ENCODE data around the gene FANCC.

The FANCC gene

DNA sequence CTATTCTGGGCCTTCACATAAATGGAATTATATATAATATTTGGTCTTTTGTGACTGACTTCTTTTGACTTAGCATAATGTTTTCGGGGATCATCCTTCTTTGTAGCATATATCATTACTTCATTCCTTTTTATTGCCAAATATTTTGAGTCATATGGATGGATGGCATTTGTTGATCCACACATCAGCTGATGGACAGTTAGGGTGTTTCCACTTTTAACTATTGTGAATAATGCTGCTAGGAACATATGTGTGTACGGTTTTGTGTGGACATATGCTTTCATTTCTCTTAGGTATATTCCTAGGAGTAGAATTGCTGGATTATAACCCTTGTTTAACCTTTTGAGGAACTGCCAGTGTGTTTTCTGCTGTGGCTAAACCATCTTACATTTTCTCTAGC lies 249.6 kb downstream of the FANCC start:
- peaks cover 53% of the 10 kb centered on the region for H3K36me3 ChIP-seq
- no peak for DNase-seq
- TF ChIP-seq, protein P1, sequence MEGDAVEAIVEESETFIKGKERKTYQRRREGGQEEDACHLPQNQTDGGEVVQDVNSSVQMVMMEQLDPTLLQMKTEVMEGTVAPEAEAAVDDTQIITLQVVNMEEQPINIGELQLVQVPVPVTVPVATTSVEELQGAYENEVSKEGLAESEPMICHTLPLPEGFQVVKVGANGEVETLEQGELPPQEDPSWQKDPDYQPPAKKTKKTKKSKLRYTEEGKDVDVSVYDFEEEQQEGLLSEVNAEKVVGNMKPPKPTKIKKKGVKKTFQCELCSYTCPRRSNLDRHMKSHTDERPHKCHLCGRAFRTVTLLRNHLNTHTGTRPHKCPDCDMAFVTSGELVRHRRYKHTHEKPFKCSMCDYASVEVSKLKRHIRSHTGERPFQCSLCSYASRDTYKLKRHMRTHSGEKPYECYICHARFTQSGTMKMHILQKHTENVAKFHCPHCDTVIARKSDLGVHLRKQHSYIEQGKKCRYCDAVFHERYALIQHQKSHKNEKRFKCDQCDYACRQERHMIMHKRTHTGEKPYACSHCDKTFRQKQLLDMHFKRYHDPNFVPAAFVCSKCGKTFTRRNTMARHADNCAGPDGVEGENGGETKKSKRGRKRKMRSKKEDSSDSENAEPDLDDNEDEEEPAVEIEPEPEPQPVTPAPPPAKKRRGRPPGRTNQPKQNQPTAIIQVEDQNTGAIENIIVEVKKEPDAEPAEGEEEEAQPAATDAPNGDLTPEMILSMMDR (IDR thresholded peaks at IDR 0.05; ENCODE audit: low read depth, low read length), result no peak

DNA sequence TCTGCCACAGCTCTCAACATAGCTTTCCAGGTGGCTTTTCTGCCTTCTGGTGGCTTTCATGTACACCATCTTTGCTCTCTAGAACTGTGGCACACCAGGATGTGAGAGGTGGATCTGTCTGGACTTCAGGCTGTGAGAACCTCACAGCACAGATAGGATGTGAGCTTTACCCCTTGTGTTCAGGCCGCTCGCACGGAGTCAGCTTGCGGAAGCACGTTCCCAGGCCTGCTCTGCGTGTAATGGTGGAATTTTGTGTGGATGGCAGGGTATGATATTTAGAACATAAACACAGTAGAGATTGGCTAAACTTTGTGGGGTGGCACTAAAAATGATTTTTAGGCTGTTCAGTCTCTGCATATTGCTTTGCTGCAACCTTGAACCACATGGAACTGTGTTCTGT lies 250.5 kb downstream of the FANCC start:
- TF ChIP-seq, protein P1 (IDR thresholded peaks at IDR 0.05; ENCODE audit: low read depth, low read length), result no peak
- H3K36me3 ChIP-seq, result peaks cover 56% of the 10 kb centered on the region
- H3K27me3 ChIP-seq (ENCODE audit: insufficient read depth, low read depth, severe bottlenecking), result no peaks in the 10 kb centered on the region
- no peak overlapping the region for H3K27ac ChIP-seq
- no peak overlapping the region for H3K4me3 ChIP-seq (ENCODE audit: low read depth, low read length)
- H3K9me3 ChIP-seq (ENCODE audit: severe bottlenecking), result no peaks in the 10 kb centered on the region
- no peak for DNase-seq

More for the DNA sequence above, 249.6 kb downstream of the FANCC start:
- no peaks in the 10 kb centered on the region for H3K27me3 ChIP-seq (ENCODE audit: insufficient read depth, low read depth, severe bottlenecking)
- H3K4me3 ChIP-seq (ENCODE audit: low read depth, low read length), result no peak overlapping the region
- no peak overlapping the region for H3K27ac ChIP-seq
- H3K9me3 ChIP-seq (ENCODE audit: severe bottlenecking), result no peaks in the 10 kb centered on the region

- H3K36me3 ChIP-seq, result peaks cover 68% of the 10 kb centered on the region
- no peaks in the 10 kb centered on the region for H3K27me3 ChIP-seq (ENCODE audit: insufficient read depth, low read depth, severe bottlenecking)
- no peak overlapping the region for H3K27ac ChIP-seq
- H3K9me3 ChIP-seq (ENCODE audit: severe bottlenecking), result no peaks in the 10 kb centered on the region
- DNase-seq, result no peak
- no peak overlapping the region for H3K4me3 ChIP-seq (ENCODE audit: low read depth, low read length)
- TF ChIP-seq, protein P1 (IDR thresholded peaks at IDR 0.05; ENCODE audit: low read depth, low read length), result no peak
These were observed 252.3 kb downstream of the FANCC start for GRCh38 chr9:95065224-95065623.

GRCh38 chr9:95063300-95063699 lies 254.2 kb downstream of the FANCC start:
- DNase-seq, result no peak
- H3K4me3 ChIP-seq (ENCODE audit: low read depth, low read length), result no peak overlapping the region
- TF ChIP-seq, protein P1 (IDR thresholded peaks at IDR 0.05; ENCODE audit: low read depth, low read length), result no peak
- H3K27ac ChIP-seq, result no peak overlapping the region
- no peaks in the 10 kb centered on the region for H3K27me3 ChIP-seq (ENCODE audit: insufficient read depth, low read depth, severe bottlenecking)
- no peaks in the 10 kb centered on the region for H3K9me3 ChIP-seq (ENCODE audit: severe bottlenecking)
- H3K36me3 ChIP-seq, result peaks cover 60% of the 10 kb centered on the region

- no peaks in the 10 kb centered on the region for H3K27me3 ChIP-seq (ENCODE audit: insufficient read depth, low read depth, severe bottlenecking)
- H3K9me3 ChIP-seq (ENCODE audit: severe bottlenecking), result no peaks in the 10 kb centered on the region
- no peak overlapping the region for H3K4me3 ChIP-seq (ENCODE audit: low read depth, low read length)
- no peak overlapping the region for H3K27ac ChIP-seq
- no peak for DNase-seq
- TF ChIP-seq, protein P1 (IDR thresholded peaks at IDR 0.05; ENCODE audit: low read depth, low read length), result no peak
- H3K36me3 ChIP-seq, result peaks cover 57% of the 10 kb centered on the region
These were observed 254.9 kb downstream of the FANCC start for GRCh38 chr9:95062596-95063065.

DNA sequence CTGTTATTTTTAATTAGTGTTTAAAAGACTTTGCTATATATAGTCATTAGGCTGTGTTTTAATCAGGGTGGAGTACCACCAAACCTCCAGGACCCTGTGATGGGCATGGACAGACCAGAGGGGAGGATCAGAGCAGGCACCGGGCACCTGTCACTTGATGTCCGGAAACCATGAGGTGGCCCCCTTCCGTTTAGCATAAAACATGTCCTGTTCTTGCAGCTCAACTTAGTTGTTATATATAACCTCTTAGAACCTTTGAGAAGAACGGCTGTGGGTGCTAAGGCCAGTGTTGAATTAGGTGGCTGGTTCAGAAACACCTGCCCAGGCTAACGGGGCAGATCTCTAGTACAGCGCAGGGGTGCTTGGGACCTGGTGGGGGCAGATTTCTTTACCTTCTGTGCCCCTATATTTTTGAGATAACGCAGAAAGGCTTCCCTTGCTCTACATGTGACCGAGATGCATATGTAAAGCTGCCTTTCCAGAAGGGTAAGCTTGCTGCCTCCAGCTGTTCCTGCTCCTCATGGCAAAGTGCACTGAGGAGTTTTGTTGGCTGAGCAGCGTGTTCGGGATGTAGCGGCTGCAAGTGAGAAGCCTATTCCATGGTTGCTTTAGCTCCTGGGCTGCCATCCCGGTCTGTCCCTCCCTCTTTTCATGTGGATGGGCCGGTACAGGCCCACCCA lies 255.5 kb downstream of the FANCC start:
- TF ChIP-seq, protein P1 (IDR thresholded peaks at IDR 0.05; ENCODE audit: low read depth, low read length), result no peak
- Histone ChIP-seq H3K9me3 (ENCODE audit: severe bottlenecking) (no peaks in the 10 kb centered on the region), H3K27me3 (ENCODE audit: insufficient read depth, low read depth, severe bottlenecking) (no peaks in the 10 kb centered on the region), H3K36me3 (peaks cover 53% of the 10 kb centered on the region), H3K27ac (no peak overlapping the region), H3K4me3 (ENCODE audit: low read depth, low read length) (no peak overlapping the region)
- DNase-seq, result no peak

Data from WERI-Rb-1 (cell line).